ENCODE measurements around the gene LILRA2.

The LILRA2 gene

GRCh38 chr19:54551293-54551692 lies 22.3 kb upstream of the LILRA2 start:
- Histone ChIP-seq H3K36me3 (replicated peaks) (no peaks in the 10 kb centered on the region), H3K4me3 (ENCODE audit: low read depth, low read length) (no peak overlapping the region), H3K27me3 (replicated peaks) (no peaks in the 10 kb centered on the region), H3K27ac (no peak overlapping the region)
- no peak for TF ChIP-seq CTCF (IDR thresholded peaks at IDR 0.05; ENCODE audit: low read depth, low read length, missing control alignments)
- DNase-seq, result no peak
- in situ Hi-C loops (cut with HindIII; ENCODE audit: low pct_ligation_motif_present, low sequenced_read_pairs), result no loop called here

GRCh38 chr19:54551950-54552912 lies 21.4 kb upstream of the LILRA2 start:
- Histone ChIP-seq H3K36me3 (replicated peaks) (no peaks in the 10 kb centered on the region), H3K27me3 (replicated peaks) (no peaks in the 10 kb centered on the region), H3K4me3 (ENCODE audit: low read depth, low read length) (no peak overlapping the region), H3K27ac (no peak overlapping the region)
- no peak for DNase-seq
- in situ Hi-C loops (cut with HindIII; ENCODE audit: low pct_ligation_motif_present, low sequenced_read_pairs), result no loop called here
- TF ChIP-seq CTCF (IDR thresholded peaks at IDR 0.05; ENCODE audit: low read depth, low read length, missing control alignments), result no peak

- in situ Hi-C loops (cut with HindIII; ENCODE audit: low pct_ligation_motif_present, low sequenced_read_pairs), result no loop called here
- H3K27me3 ChIP-seq (replicated peaks), result no peaks in the 10 kb centered on the region
- TF ChIP-seq CTCF (IDR thresholded peaks at IDR 0.05; ENCODE audit: low read depth, low read length, missing control alignments), result no peak
- no peak for DNase-seq
- H3K27ac ChIP-seq, result no peak overlapping the region
- no peak overlapping the region for H3K4me3 ChIP-seq (ENCODE audit: low read depth, low read length)
- H3K36me3 ChIP-seq (replicated peaks), result no peaks in the 10 kb centered on the region
Measured at GRCh38 chr19:54552913-54553310, 20.7 kb upstream of the LILRA2 start.

DNA sequence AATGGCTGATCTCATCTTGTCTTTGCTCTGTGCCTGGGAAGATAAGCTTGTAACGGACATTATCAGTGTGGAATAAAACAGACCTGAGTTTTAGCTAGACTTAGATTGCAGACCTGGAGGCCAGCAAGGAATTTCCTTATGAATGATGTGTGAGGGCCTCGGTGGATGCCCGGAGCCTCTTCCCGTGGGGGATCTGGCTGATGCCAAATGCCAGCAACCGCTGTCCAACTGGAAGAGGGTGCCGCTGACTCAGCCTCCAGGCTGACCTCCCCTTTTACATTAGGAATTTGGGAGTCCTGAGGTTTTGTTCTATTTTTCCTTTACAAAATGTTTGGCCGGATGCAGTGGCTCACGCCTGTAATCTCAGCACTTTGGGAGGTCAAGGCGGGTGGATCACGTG lies 19.6 kb upstream of the LILRA2 start:
- no peaks in the 10 kb centered on the region for H3K27me3 ChIP-seq (replicated peaks)
- in situ Hi-C loops (cut with HindIII; ENCODE audit: low pct_ligation_motif_present, low sequenced_read_pairs), result no loop called here
- no peak for DNase-seq
- H3K36me3 ChIP-seq (replicated peaks), result no peaks in the 10 kb centered on the region
- H3K4me3 ChIP-seq (ENCODE audit: low read depth, low read length), result no peak overlapping the region
- no peak for TF ChIP-seq CTCF (IDR thresholded peaks at IDR 0.05; ENCODE audit: low read depth, low read length, missing control alignments)
- no peak overlapping the region for H3K27ac ChIP-seq

- no peak overlapping the region for H3K27ac ChIP-seq
- H3K27me3 ChIP-seq (replicated peaks), result no peaks in the 10 kb centered on the region
- in situ Hi-C loops (cut with HindIII; ENCODE audit: low pct_ligation_motif_present, low sequenced_read_pairs), result no loop called here
- DNase-seq, result no peak
- no peak for TF ChIP-seq CTCF (IDR thresholded peaks at IDR 0.05; ENCODE audit: low read depth, low read length, missing control alignments)
- no peaks in the 10 kb centered on the region for H3K36me3 ChIP-seq (replicated peaks)
- H3K4me3 ChIP-seq (ENCODE audit: low read depth, low read length), result no peak overlapping the region
Measured at GRCh38 chr19:54554896-54555295, 18.7 kb upstream of the LILRA2 start.

Data from brain microvascular endothelial cell (primary cell).